Thyroid gland (tissue), 4 donors: ENCODE data around the gene TPT1.

Source experiments
- CTCF ChIP-seq, 6 experiments: fragments of 200-600 bp in 3 of 6; fragments of 450-650 bp in 3 of 6; sonication (generic) in 3 of 6; IDR thresholded peaks; one replicate each; pipeline ENCODE4 v1.5.1; 2016 to 2019; ENCODE audit warnings: antibody characterized with exemption in 6 of 6, mild to moderate bottlenecking in 2 of 6, inconsistent platforms in 1 of 6, moderate library complexity in 1 of 6
- POLR2A ChIP-seq, 2 donors: fragments of 450-650 bp; IDR thresholded peaks; one replicate each; pipeline ENCODE4 v1.6.1; 2017; ENCODE audit warnings: antibody characterized with exemption in 2 of 2, mild to moderate bottlenecking in 2 of 2, moderate library complexity in 1 of 2

- TF ChIP-seq CTCF (IDR thresholded peaks at IDR 0.05), result no peak
- no peak for TF ChIP-seq POLR2A (IDR thresholded peaks at IDR 0.05)
Measured at GRCh38 chr13:45316338-45316737, 24.6 kb downstream of the TPT1 start.
